HG03103 (cell line): Measurements from ENCODE around the gene CTU2.

Experiments
- ATAC-seq: cut with Tn5 transposase; IDR thresholded peaks from one replicate; pipeline ENCODE4 v1.9.1; 2021; ENCODE audit warnings: low read depth; ENCODE audit not compliant: unreplicated experiment

Gene CTU2

GRCh38 chr16:88713054-88713453 is 6.8 kb downstream of the CTU2 start:
- no peak for ATAC-seq

GRCh38 chr16:88713568-88714419 is 7.5 kb downstream of the CTU2 start:
- no peak for ATAC-seq

GRCh38 chr16:88714420-88715302 is 8.4 kb downstream of the CTU2 start:
- ATAC-seq = no peak

- no peak for ATAC-seq
These were observed 9.2 kb downstream of the CTU2 start for GRCh38 chr16:88715312-88716190.

GRCh38 chr16:88716201-88716600 is 9.9 kb downstream of the CTU2 start:
- ATAC-seq = no peak

GRCh38 chr16:88716601-88717001 is 10.3 kb downstream of the CTU2 start:
- ATAC-seq = no peak

GRCh38 chr16:88718178-88718577 is 11.9 kb downstream of the CTU2 start:
- ATAC-seq = no peak

- no peak for ATAC-seq
These were observed 13.1 kb downstream of the CTU2 start for GRCh38 chr16:88719267-88719932.

- no peak for ATAC-seq
These were observed 13.6 kb downstream of the CTU2 start for GRCh38 chr16:88719933-88720296.

- no peak for ATAC-seq
These were observed 14.2 kb downstream of the CTU2 start for GRCh38 chr16:88720396-88720970.

- ATAC-seq = no peak
These were observed 14.9 kb downstream of the CTU2 start for GRCh38 chr16:88721236-88721635.

GRCh38 chr16:88721815-88722755 is 15.8 kb downstream of the CTU2 start:
- no peak for ATAC-seq

- no peak for ATAC-seq
These were observed 16.6 kb downstream of the CTU2 start for GRCh38 chr16:88722784-88723506.

- no peak for ATAC-seq
These were observed 17.2 kb downstream of the CTU2 start for GRCh38 chr16:88723507-88723887.

GRCh38 chr16:88723911-88724310 is 17.6 kb downstream of the CTU2 start:
- no peak for ATAC-seq

- no peak for ATAC-seq
These were observed 18.7 kb downstream of the CTU2 start for GRCh38 chr16:88724855-88725555.

- ATAC-seq = no peak
These were observed 19.5 kb downstream of the CTU2 start for GRCh38 chr16:88725609-88726407.
